HepG2 (cell line): ENCODE data around the gene CEP20.

Experiments
- CTCF ChIP-seq: sonication (generic); formaldehyde crosslinking; IDR thresholded peaks from 2 replicates; pipeline ENCODE4 v1.5.0; 2020; ENCODE audit warnings: mild to moderate bottlenecking, missing genetic modification reagents, moderate library complexity
- SOX13 ChIP-seq, 3 experiments: fragments of 450-650 bp in 1 of 3; sonication (generic) in 1 of 3; formaldehyde crosslinking in 1 of 3; IDR thresholded peaks in 2 of 3; conservative IDR thresholded peaks in 1 of 3; 2 replicates each; pipeline versions ENCODE4 v1.5.0 to v1.6.1; 2016 to 2020; ENCODE audit warnings: antibody characterized with exemption in 1 of 3, mild to moderate bottlenecking in 1 of 3, missing compliant biosample characterization in 1 of 3, missing genetic modification reagents in 1 of 3, moderate library complexity in 1 of 3
- TRIM24 ChIP-seq: sonication (generic); formaldehyde crosslinking; IDR thresholded peaks from 2 replicates; pipeline ENCODE4 v1.8.0; 2022; ENCODE audit warnings: mild to moderate bottlenecking, missing genetic modification reagents
- TF ChIP-seq, protein P1 (sequence below): sonication (generic); formaldehyde crosslinking; IDR thresholded peaks from 2 replicates; pipeline ENCODE4 v1.9.0; 2021; ENCODE audit warnings: missing genetic modification reagents, mild to moderate bottlenecking, borderline replicate concordance

DNA sequence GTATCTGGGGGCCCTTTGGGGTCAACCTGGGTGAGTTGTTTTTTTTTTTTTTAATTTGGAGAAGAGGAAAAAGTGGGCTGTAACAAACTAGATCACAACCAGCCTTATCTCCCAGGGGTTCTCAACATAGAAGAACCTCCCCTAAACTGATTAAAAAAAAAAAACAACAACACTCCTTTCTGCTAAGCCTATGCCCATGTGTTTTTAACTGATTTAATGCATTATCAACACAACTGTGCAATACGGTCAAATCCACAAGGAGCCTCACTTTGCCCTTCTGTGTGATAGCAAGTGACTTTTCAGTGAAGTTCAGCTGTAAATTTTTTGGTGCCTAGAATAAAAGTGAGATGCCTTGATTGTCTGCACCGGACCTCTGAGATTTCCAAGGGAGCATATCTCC lies 32.2 kb downstream of the CEP20 start:
- TF ChIP-seq TRIM24 (CRISPR knock-in tag) (no peak), CTCF (CRISPR knock-in tag) (no peak), SOX13 (IDR thresholded peaks at IDR 0.05) (no peak), SOX13 (CRISPR knock-in tag; conservative IDR thresholded peaks at IDR 0.05 in 1 of 2, IDR thresholded peaks at IDR 0.05 in 1 of 2) (no peak)
- TF ChIP-seq, protein P1, sequence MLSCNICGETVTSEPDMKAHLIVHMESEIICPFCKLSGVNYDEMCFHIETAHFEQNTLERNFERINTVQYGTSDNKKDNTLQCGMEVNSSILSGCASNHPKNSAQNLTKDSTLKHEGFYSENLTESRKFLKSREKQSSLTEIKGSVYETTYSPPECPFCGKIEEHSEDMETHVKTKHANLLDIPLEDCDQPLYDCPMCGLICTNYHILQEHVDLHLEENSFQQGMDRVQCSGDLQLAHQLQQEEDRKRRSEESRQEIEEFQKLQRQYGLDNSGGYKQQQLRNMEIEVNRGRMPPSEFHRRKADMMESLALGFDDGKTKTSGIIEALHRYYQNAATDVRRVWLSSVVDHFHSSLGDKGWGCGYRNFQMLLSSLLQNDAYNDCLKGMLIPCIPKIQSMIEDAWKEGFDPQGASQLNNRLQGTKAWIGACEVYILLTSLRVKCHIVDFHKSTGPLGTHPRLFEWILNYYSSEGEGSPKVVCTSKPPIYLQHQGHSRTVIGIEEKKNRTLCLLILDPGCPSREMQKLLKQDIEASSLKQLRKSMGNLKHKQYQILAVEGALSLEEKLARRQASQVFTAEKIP (CRISPR knock-in tag) = no peak
